Stomach (tissue), 9 donors: ENCODE data around the gene POMT1. TPM values are rescaled to one million over a fixed set of nuclear protein-coding genes. Genes with fewer than 3 reads are reported as not detected.

Experiments
- DNase-seq, 2 donors: peaks; one replicate each; pipeline versions ENCODE4 v3.0.0 to v3.0.0-alpha.2; 2013 to 2019
- H3K27ac ChIP-seq, 5 donors: fragments of 200-600 bp in 4 of 5; sonication (generic) in 4 of 5; one replicate each; pipeline ENCODE4 v1.5.1; 2013 to 2019; ENCODE audit warnings: mild to moderate bottlenecking in 1 of 5, moderate library complexity in 1 of 5
- H3K27me3 ChIP-seq, 3 donors: fragments of 200-600 bp; sonication (generic); one replicate each; pipeline ENCODE4 v1.5.1; 2017 to 2019; ENCODE audit warnings: mixed run types in 1 of 3
- H3K36me3 ChIP-seq, 4 donors: fragments of 200-600 bp; sonication (generic); 1 replicate in 3 of 4; 2 replicates in 1 of 4; pipeline ENCODE4 v1.5.1; 2016 to 2019
- H3K4me1 ChIP-seq, 4 donors: fragments of 200-600 bp; sonication (generic); one replicate each; pipeline ENCODE4 v1.5.1; 2016 to 2019
- H3K4me3 ChIP-seq, 4 donors: fragments of 200-600 bp; sonication (generic) in 3 of 4; one replicate each; pipeline ENCODE4 v1.5.1; 2016 to 2019; ENCODE audit warnings: mild to moderate bottlenecking in 1 of 4
- H3K9me3 ChIP-seq, 4 donors: fragments of 200-600 bp; sonication (generic); one replicate each; pipeline ENCODE4 v1.5.1; 2016 to 2019
- EP300 ChIP-seq: sonication (generic); formaldehyde crosslinking; IDR thresholded peaks from one replicate; pipeline ENCODE4 v1.6.1; 2017; ENCODE audit warnings: antibody characterized with exemption
- POLR2A ChIP-seq, 4 donors: fragments of 450-650 bp; IDR thresholded peaks; one replicate each; pipeline ENCODE4 v1.6.1; 2016; ENCODE audit warnings: antibody characterized with exemption in 4 of 4, control low read depth in 2 of 4, mild to moderate bottlenecking in 1 of 4, moderate library complexity in 1 of 4
- POLR2AphosphoS5 ChIP-seq, 3 donors: sonication (generic); formaldehyde crosslinking; IDR thresholded peaks; one replicate each; pipeline ENCODE4 v1.6.1; 2016; ENCODE audit warnings: antibody characterized with exemption in 3 of 3
- WGBS, 5 donors: extraction: QIAGEN DNeasy Blood & Tissue Kit in 3 of 5; methylation state at CpG; one replicate each; pipeline versions ENCODE4 v1.1.5 to v1.1.7; 2013 to 2018; 5-methylcytosine and 5-hydroxymethylcytosine counted together
- intact Hi-C: fragments of 100-400 bp; cut with DNase I; formaldehyde crosslinking; loops from one replicate; pipeline ENCODE4 v1.15.1; 2023; ENCODE audit warnings: low total_unique reads
- polyA plus RNA-seq, 3 donors: library from polyadenylated mRNA; stranded (reverse); fragments of 200-250 nt; gene quantifications; one replicate each; pipeline ENCODE4 v1.2.3, GENCODE V29; 2013
- total RNA-seq, 5 donors: library from RNA; depleted of rRNA; stranded (reverse); fragments of >200 nt; gene quantifications; one replicate each; pipeline versions ENCODE4 v1.1.0 to v1.2.3, GENCODE V29; 2014 to 2016
- TF ChIP-seq, protein P1 (sequence below), 7 experiments: fragments of 450-650 bp in 4 of 7; fragments of 200-600 bp in 3 of 7; sonication (generic) in 3 of 7; IDR thresholded peaks; one replicate each; pipeline ENCODE4 v1.5.1; 2016 to 2019; ENCODE audit warnings: antibody characterized with exemption in 7 of 7, control low read depth in 2 of 7, mild to moderate bottlenecking in 1 of 7
- donor health status: healthy with polysubstance abuse.
- donor health status: Bipolar disorder and iron deficiency.
- donor health status: healthy.

The POMT1 gene
- total and polyA plus RNA-seq, 8 donors = 3.5 to 59.7 (median 16.2) TPM

- Histone ChIP-seq H3K9me3 (no peaks in the 10 kb centered on the region), H3K27ac (no peak overlapping the region), H3K36me3 (peaks cover 76 to 100% (median 97%) of the 10 kb centered on the region in 4 donors), H3K4me3 (no peak overlapping the region), H3K27me3 (no peaks in the 10 kb centered on the region), H3K4me1 (peaks cover 0 to 11% (median 6%) of the 10 kb centered on the region in 4 donors)
- TF ChIP-seq EP300 = no peak
- TF ChIP-seq, protein P1, sequence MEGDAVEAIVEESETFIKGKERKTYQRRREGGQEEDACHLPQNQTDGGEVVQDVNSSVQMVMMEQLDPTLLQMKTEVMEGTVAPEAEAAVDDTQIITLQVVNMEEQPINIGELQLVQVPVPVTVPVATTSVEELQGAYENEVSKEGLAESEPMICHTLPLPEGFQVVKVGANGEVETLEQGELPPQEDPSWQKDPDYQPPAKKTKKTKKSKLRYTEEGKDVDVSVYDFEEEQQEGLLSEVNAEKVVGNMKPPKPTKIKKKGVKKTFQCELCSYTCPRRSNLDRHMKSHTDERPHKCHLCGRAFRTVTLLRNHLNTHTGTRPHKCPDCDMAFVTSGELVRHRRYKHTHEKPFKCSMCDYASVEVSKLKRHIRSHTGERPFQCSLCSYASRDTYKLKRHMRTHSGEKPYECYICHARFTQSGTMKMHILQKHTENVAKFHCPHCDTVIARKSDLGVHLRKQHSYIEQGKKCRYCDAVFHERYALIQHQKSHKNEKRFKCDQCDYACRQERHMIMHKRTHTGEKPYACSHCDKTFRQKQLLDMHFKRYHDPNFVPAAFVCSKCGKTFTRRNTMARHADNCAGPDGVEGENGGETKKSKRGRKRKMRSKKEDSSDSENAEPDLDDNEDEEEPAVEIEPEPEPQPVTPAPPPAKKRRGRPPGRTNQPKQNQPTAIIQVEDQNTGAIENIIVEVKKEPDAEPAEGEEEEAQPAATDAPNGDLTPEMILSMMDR (IDR thresholded peaks at IDR 0.05) = no peak
- no peak for TF ChIP-seq POLR2A (IDR thresholded peaks at IDR 0.05)
- no peak for TF ChIP-seq POLR2AphosphoS5 (IDR thresholded peaks at IDR 0.05)
- intact Hi-C loops = no loop called here
- peak in 1 of 2 donors; percentile 35 for DNase-seq
- WGBS, 5 donors = 67 to 77% (median 71%) methylated on average over 13 of the region's 13 CpGs
These were observed 35.3 kb upstream of the POMT1 start for GRCh38 chr9:131467214-131467935.

DNA sequence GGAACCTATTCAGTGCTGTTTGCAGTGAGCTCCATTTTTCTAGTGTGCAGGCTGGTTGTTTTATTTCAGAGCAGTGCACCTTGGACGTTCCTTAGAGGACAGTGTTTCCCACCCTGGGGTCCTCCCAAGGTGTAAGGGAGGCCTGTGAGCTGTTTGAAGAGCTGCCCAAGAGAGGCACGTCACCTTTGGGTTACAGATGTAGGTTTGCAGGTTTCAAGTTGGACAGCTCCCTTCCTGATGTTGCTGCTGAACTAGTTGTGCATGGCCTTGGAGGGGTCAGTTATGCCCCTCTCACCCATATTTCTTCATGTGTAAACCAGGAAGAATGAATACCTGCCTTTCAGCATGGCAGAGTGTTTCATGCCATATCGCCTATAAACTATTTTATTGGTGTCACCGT is 34.7 kb upstream of the POMT1 start:
- Histone ChIP-seq H3K27me3 (no peaks in the 10 kb centered on the region), H3K36me3 (peaks cover 81 to 100% (median 99%) of the 10 kb centered on the region in 4 donors), H3K9me3 (no peaks in the 10 kb centered on the region), H3K4me1 (peaks cover 0 to 11% (median 6%) of the 10 kb centered on the region in 4 donors), H3K27ac (no peak overlapping the region), H3K4me3 (no peak overlapping the region)
- WGBS, 5 donors = 89 to 96% (median 91%) methylated on average over 4 of the region's 4 CpGs
- TF ChIP-seq EP300 (no peak), POLR2A (IDR thresholded peaks at IDR 0.05) (no peak), POLR2AphosphoS5 (IDR thresholded peaks at IDR 0.05) (no peak)
- TF ChIP-seq, protein P1 (IDR thresholded peaks at IDR 0.05) = no peak
- intact Hi-C loops = no loop called here
- no peak for DNase-seq

DNA sequence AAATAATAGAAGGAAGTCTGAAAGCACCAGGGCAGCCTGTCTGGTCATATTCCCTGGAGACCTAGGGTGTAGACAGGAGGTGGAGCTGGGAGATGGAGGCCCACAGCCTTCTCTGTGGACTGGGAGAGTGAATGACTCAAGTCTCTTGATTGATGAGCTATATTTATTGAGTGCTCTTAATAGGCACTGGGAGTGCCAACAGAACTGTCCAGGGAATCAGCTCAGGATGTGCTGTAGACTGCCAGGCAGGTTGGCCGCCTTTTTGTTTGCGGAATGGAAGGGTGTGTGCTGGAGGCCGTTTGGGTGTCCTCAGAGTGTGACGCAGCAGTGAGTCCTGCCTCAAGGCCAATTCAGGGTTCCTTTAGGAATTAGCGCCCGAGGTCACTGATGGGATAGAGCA is 33.4 kb upstream of the POMT1 start:
- H3K27me3 ChIP-seq = no peaks in the 10 kb centered on the region
- H3K36me3 ChIP-seq = peaks cover 86 to 100% (median 100%) of the 10 kb centered on the region in 4 donors
- intact Hi-C loops = no loop called here
- H3K27ac ChIP-seq = no peak overlapping the region
- H3K4me1 ChIP-seq = peaks cover 0 to 2% (median under 1%) of the 10 kb centered on the region in 4 donors
- DNase-seq = no peak
- TF ChIP-seq POLR2A (IDR thresholded peaks at IDR 0.05) (no peak), POLR2AphosphoS5 (IDR thresholded peaks at IDR 0.05) (no peak), EP300 (no peak)
- TF ChIP-seq, protein P1 (IDR thresholded peaks at IDR 0.05) = no peak
- H3K9me3 ChIP-seq = no peaks in the 10 kb centered on the region
- 68 to 90% (median 86%) methylated on average over 6 of the region's 6 CpGs for WGBS, 5 donors
- no peak overlapping the region for H3K4me3 ChIP-seq

- Histone ChIP-seq H3K4me1 (no peaks in the 10 kb centered on the region), H3K4me3 (no peak overlapping the region), H3K9me3 (no peaks in the 10 kb centered on the region), H3K27ac (no peak overlapping the region), H3K27me3 (no peaks in the 10 kb centered on the region), H3K36me3 (peaks cover 86 to 100% (median 100%) of the 10 kb centered on the region in 4 donors)
- DNase-seq = no peak
- intact Hi-C loops = no loop called here
- WGBS, 5 donors = 93 to 96% (median 94%) methylated on average over 16 of the region's 16 CpGs
- no peak for TF ChIP-seq POLR2AphosphoS5 (IDR thresholded peaks at IDR 0.05)
- no peak for TF ChIP-seq EP300
- TF ChIP-seq, protein P1 (IDR thresholded peaks at IDR 0.05) = no peak
- no peak for TF ChIP-seq POLR2A (IDR thresholded peaks at IDR 0.05)
These were observed 32.8 kb upstream of the POMT1 start for GRCh38 chr9:131469951-131470350.
